Rectal smooth muscle tissue (tissue), 1 donor: ENCODE results near the gene PRKCE.
A peak's percentile ranks its signal among the peaks of the same experiment; 100 is the strongest.
"Not testable (repeated sequence)": the region's sequence is repeated elsewhere in the genome, so short reads cannot be mapped to it uniquely, and the experiment has no call there.

Experiments
- H3K27ac ChIP-seq: one replicate; pipeline ENCODE4 v1.7.0; 2013; ENCODE audit warnings: low read depth, low read length, inconsistent platforms
- H3K27me3 ChIP-seq: one replicate; pipeline ENCODE4 v1.7.0; 2013; ENCODE audit warnings: low read length; ENCODE audit not compliant: control insufficient read depth, insufficient read depth
- H3K36me3 ChIP-seq: one replicate; pipeline ENCODE4 v1.7.0; 2013; ENCODE audit warnings: low read length; ENCODE audit not compliant: control insufficient read depth, insufficient read depth
- H3K4me1 ChIP-seq: one replicate; pipeline ENCODE4 v1.7.0; 2013; ENCODE audit warnings: low read length; ENCODE audit not compliant: control insufficient read depth, insufficient read depth
- H3K4me3 ChIP-seq: one replicate; pipeline ENCODE4 v1.7.0; 2013; ENCODE audit warnings: low read length
- H3K9ac ChIP-seq: one replicate; pipeline ENCODE4 v1.7.0; 2013; ENCODE audit warnings: low read length

The PRKCE gene

DNA sequence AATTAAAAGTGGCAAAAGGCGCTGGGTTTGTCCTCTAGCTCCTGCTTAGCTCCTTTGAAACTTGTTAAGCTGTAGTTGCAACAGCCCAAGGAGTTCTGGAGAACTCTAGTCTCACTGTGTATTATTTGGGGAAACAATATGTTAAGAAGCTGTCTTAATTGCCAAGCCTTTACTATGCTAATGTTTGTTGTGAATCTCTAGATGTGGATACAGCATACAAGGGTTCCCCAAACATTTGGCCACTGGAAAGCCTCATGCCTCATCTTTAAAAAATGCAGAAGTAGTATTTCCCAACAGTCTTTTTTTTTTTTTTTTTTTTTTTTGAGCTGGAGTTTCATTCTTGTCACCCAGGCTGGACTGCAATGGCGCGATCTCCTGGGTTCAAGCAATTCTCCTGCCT lies 236.7 kb downstream of the PRKCE start:
- H3K27me3 ChIP-seq = no peaks in the 10 kb centered on the region
- H3K4me3 ChIP-seq = no peak overlapping the region
- H3K9ac ChIP-seq = no peak overlapping the region
- no peak overlapping the region for H3K27ac ChIP-seq
- peaks cover 70% of the 10 kb centered on the region for H3K4me1 ChIP-seq
- no peaks in the 10 kb centered on the region for H3K36me3 ChIP-seq

DNA sequence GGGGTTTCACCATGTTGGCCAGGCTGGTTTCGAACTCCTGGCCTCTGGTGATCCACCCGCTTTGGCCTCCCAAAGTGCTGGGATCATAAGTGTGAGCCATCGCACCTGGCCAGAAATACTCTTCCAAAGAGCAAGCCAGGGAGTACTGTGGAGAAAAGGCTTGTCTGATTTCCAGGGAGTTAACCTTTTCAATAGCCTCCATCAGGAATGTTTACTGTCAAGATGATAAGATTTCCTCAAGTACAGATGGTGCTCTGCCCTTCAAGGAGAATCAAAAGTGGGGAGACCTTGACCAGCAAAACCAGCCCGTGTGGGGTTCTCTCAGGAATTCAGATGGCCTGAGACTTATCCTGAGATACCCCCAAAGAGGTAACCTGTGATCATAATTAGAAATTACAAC lies 237.2 kb downstream of the PRKCE start:
- Histone ChIP-seq H3K36me3 (no peaks in the 10 kb centered on the region), H3K4me1 (peaks cover 66% of the 10 kb centered on the region), H3K9ac (no peak overlapping the region), H3K4me3 (no peak overlapping the region), H3K27me3 (no peaks in the 10 kb centered on the region), H3K27ac (peak overlapping the region; percentile 31)

DNA sequence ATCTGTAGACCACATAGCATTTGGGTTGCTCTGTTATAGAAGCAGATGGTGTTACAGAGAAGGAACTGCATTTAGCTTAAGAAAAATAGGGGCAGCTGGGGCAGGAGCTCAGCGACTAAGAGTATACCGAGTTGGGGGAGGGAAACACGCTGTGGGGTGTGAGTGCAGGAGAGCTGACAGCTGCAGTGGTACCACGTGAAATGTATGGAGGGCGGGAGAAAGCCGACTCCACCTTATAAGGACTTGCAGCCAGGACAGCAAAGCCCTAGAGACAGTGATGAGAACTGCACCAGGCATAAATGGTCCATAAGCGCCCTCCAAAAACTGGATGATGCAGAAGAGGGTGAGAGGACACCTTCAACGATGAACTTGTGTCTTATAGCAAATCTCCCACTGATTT lies 237.6 kb downstream of the PRKCE start:
- Histone ChIP-seq H3K9ac (no peak overlapping the region), H3K4me1 (peaks cover 61% of the 10 kb centered on the region), H3K4me3 (no peak overlapping the region), H3K27ac (peak overlapping the region; percentile 31), H3K27me3 (no peaks in the 10 kb centered on the region), H3K36me3 (no peaks in the 10 kb centered on the region)

DNA sequence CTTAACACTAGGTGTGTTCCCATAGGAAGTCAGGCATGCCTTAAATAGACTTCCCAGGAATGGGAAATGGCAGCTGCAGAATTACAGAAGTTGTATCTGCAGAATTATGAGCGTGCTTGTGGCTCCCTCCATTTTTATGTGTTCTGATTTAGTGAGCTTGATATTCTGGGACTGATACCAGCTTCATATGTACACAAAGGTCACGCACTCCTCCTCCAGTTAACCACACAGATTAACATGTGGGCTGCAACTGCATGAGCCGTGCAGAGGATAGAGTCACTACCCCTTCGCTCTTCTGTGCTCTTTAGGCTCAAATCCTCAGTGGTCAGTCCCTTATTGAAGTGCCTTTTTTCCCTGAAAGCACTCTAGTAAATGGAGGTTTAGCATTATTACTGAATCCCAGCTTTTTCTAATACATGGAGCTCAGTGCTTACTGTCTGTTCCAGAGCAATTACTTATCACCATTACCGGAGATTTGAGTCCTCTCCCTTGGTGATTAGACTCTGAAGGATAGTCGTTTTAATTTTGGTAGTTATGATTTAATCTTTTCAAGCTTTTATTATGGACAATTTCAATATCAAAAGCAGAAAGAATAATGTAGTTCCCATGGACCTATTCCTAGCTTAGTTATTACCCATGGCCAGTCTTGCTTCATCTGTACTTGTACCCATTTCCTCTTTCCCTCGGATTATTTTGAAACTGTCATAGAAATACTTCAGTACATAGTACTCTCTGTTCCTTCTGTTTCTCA lies 238.3 kb downstream of the PRKCE start:
- no peak overlapping the region for H3K27ac ChIP-seq
- peaks cover 55% of the 10 kb centered on the region for H3K4me1 ChIP-seq
- H3K4me3 ChIP-seq = no peak overlapping the region
- H3K9ac ChIP-seq = no peak overlapping the region
- no peaks in the 10 kb centered on the region for H3K36me3 ChIP-seq
- no peaks in the 10 kb centered on the region for H3K27me3 ChIP-seq

DNA sequence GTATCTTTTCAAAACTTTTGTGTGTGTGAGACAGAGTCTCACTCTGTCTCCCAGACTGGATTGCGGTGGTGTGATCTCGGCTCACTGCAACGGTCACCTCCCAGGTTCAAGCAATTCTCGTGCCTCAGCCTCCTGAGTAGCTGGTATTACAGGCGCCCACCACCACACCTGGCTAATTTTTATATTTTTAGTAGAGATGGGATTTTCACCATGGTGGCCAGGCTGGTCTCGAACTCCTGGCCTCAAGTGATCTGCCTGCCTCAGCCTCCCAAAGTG lies 238.8 kb downstream of the PRKCE start:
- not testable (repeated sequence) for H3K27ac ChIP-seq, H3K36me3 ChIP-seq, H3K9ac ChIP-seq, H3K27me3 ChIP-seq, H3K4me3 ChIP-seq
- peaks cover 52% of the 10 kb centered on the region for H3K4me1 ChIP-seq

DNA sequence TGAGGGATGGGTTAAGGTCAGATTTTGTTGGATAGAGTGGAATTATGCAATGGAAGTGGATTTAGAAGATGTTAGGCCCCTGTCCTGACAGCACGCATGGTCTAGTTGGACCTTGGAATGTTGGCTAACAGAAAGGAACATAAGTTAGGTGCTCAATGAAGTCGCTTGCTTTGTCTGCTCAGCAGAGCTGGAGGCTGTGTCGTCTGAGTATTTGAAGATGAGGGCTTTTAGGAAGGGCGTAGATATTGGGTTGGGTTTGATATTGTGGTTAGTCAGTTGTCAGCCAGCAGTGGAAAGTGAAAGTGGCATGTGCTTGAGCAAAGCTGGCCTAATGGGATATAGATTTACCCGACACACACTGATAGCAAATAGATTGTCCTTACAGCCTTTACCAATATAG lies 239.3 kb downstream of the PRKCE start:
- no peak overlapping the region for H3K27ac ChIP-seq
- H3K36me3 ChIP-seq = no peaks in the 10 kb centered on the region
- H3K27me3 ChIP-seq = no peaks in the 10 kb centered on the region
- peaks cover 47% of the 10 kb centered on the region for H3K4me1 ChIP-seq
- H3K4me3 ChIP-seq = no peak overlapping the region
- H3K9ac ChIP-seq = no peak overlapping the region

DNA sequence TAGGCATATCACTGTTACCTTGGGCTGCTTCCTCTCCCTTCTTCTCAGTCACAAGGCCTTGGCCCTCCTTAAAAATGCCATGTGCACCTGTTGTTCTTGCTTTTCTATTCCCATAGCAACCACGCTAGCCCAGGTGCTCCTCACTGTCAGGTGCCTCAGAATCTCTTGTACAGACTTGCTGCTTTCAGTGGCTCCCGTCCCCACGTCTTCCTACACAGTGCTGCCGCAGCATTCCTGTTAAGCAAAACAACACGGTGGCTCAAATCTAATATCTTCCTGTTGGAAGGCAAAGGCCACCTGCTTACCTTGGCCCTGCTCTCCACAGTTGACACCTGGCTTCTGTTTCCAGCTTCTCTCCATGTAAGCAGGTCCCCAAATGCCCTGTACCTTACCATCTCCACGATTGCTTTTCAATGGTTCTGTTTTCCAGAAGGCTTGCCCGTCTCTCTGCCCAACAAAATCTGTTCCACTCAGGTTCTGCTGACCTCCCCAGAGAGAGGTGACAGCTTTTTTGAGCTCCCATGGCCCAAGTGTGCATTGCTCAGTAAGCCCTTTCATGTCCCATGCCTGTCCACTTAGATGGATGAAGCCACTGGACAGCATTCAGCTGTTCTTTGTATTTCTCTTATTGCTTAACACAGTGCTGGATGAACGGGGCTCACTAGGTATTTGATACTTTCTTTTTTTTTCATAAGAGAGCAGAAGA lies 240.4 kb downstream of the PRKCE start:
- Histone ChIP-seq H3K27ac (no peak overlapping the region), H3K27me3 (no peaks in the 10 kb centered on the region), H3K4me3 (no peak overlapping the region), H3K9ac (no peak overlapping the region), H3K4me1 (peaks cover 36% of the 10 kb centered on the region), H3K36me3 (no peaks in the 10 kb centered on the region)

DNA sequence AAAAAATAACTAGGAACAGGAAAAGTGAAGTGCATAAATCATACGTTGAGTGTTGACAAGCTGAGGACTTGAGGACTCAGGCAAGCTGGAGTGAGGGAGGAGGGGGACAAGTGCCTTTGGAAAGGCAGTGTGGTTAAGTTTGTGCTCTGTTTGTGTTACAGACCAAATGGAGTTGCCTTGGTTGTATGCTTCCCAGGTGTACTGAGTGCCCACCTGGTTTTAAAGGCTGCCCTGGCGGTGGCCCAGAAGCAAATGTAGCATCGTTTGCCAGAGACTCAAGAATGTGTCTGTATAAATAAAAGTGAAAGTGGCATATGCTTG lies 240.9 kb downstream of the PRKCE start:
- no peak overlapping the region for H3K9ac ChIP-seq
- H3K27me3 ChIP-seq = no peaks in the 10 kb centered on the region
- H3K27ac ChIP-seq = no peak overlapping the region
- H3K4me1 ChIP-seq = peaks cover 33% of the 10 kb centered on the region
- H3K36me3 ChIP-seq = no peaks in the 10 kb centered on the region
- H3K4me3 ChIP-seq = no peak overlapping the region

DNA sequence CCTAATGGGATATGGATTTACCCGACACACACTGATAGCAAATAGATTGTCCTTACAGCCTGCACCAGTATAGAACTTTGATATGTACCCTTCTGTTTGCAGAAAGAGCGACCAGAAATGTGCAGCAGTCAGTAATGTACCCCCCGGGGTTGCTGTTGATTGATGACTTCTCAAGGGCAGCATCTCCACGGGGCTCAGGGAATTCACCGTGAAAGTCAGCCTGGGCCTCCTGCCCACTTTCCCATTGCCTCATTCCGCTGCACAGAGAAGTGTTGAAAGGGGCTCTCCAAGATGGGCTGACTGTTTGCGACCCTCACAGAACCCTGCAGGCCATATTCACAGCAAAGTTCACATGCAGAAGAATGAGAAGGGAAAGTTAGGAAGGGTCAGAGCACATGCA lies 241.3 kb downstream of the PRKCE start:
- Histone ChIP-seq H3K9ac (no peak overlapping the region), H3K4me1 (peaks cover 29% of the 10 kb centered on the region)

DNA sequence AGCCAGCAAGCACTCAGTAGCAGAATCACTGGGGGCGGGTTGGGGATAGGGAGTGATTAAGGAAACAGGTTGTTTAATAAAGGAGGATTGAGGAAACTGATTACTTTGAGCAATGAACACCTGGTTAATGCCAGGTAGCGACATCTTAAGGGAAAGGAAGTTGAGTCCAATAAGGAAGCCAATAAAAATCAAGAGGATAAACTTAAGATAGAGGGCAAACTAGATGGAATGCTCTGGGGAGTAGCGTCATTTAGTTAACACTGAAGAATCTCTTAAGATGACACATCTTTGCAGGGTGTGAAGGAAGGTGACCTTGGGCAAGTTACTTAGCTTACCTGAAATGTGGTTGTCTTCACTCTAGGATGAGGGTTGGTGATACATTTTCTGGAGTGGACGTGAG lies 242.7 kb downstream of the PRKCE start:
- Histone ChIP-seq H3K27me3 (no peaks in the 10 kb centered on the region), H3K36me3 (no peaks in the 10 kb centered on the region), H3K4me1 (peaks cover 17% of the 10 kb centered on the region), H3K27ac (no peak overlapping the region), H3K9ac (no peak overlapping the region), H3K4me3 (no peak overlapping the region)

More for the DNA sequence above, 241.3 kb downstream of the PRKCE start:
- no peak overlapping the region for H3K4me3 ChIP-seq
- H3K36me3 ChIP-seq = no peaks in the 10 kb centered on the region
- no peak overlapping the region for H3K27ac ChIP-seq
- no peaks in the 10 kb centered on the region for H3K27me3 ChIP-seq

DNA sequence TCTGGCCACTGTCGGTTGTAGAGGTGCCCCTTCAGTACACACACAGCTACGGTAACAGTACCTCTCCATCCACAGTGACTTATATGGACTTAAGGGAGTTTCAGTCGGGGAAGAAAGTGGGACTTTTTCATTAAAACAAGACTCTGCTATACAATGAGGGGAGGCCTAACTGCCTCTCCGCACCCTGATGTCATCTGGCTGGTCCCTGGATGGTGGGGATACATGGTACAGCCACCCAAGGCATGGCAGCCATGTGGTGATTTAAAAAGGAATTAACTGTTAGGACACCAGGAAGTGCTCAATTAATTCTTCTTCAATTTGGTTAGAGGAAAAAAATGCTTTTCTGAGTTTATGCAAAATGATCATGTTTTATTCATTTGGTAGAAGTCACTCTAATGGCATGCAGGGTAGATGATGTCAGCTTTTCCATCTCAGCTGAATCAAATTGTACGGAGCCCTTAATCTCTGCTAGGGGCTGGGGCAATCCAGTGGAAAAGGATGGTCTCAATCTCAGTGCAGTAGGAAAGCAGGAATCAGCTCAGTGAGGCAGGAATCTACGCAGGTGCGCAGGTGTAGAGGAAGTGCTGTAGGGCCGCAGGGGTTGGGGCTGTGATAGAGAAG lies 243.9 kb downstream of the PRKCE start:
- Histone ChIP-seq H3K27me3 (no peaks in the 10 kb centered on the region), H3K27ac (no peak overlapping the region), H3K9ac (no peak overlapping the region), H3K4me3 (no peak overlapping the region), H3K4me1 (peaks cover 10% of the 10 kb centered on the region), H3K36me3 (no peaks in the 10 kb centered on the region)

DNA sequence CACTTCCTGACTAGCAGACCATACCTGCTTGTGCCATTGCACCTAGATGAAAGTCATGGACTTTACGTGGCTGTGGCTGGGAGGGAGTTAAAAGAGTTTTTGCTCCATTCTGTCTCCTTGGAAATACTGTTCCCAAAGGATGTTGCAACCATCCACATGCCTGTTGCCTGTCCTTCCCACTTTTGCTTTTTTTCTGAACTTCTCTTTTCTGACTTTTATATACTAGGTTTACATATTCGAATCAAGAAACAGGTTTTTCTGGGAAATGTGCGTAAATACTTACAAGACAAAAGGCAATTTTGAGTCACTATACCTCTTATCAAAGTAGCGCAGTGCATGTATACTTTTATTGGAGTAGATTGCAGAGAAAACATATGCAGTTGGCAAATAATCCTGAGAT lies 244.8 kb downstream of the PRKCE start:
- H3K36me3 ChIP-seq = no peaks in the 10 kb centered on the region
- H3K9ac ChIP-seq = no peak overlapping the region
- peaks cover 10% of the 10 kb centered on the region for H3K4me1 ChIP-seq
- H3K27ac ChIP-seq = no peak overlapping the region
- no peaks in the 10 kb centered on the region for H3K27me3 ChIP-seq
- H3K4me3 ChIP-seq = no peak overlapping the region

DNA sequence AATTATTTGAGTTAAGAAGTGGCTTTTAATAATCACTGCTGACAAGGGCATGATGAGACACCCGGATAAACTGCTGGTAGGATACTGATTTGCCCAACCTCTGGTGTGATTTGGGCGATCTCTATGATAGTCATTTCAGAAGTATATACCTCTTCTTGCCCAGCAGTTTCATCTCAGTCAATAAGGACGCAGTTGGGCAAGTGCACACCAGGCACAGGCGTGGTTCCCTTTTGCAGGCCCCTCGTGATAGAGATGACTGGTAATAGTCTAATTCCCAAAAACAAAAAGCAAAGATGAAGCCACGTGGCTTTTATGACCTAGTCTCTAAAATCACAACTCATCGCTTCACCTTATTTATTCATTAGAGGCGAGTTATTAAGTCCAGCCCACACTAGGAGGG lies 246.4 kb downstream of the PRKCE start:
- no peaks in the 10 kb centered on the region for H3K36me3 ChIP-seq
- no peak overlapping the region for H3K27ac ChIP-seq
- no peaks in the 10 kb centered on the region for H3K27me3 ChIP-seq

More for the DNA sequence above, 246.4 kb downstream of the PRKCE start:
- Histone ChIP-seq H3K4me1 (peaks cover 2% of the 10 kb centered on the region), H3K4me3 (no peak overlapping the region), H3K9ac (no peak overlapping the region)
